ENCODE data around the gene EXOC2.
"Not testable (repeated sequence)": the region's sequence is repeated elsewhere in the genome, so short reads cannot be mapped to it uniquely, and the experiment has no call there.

The EXOC2 gene

GRCh38 chr6:683742-684440 is 9.0 kb downstream of the EXOC2 start:
- DNase-seq = peak in 2 of 10 donors; percentile 70 to 82
- intact Hi-C loops (cut with DNase I) = no loop called here

GRCh38 chr6:680666-681340 is 12.1 kb downstream of the EXOC2 start:
- intact Hi-C loops (cut with DNase I) = no loop called here
- no peak for DNase-seq

- intact Hi-C loops (cut with DNase I) = no loop called here
- DNase-seq = no peak
Measured at GRCh38 chr6:680251-680650, 12.7 kb downstream of the EXOC2 start.

GRCh38 chr6:679282-679681 is 13.7 kb downstream of the EXOC2 start:
- intact Hi-C loops (cut with DNase I) = no loop called here
- DNase-seq = no peak

- intact Hi-C loops (cut with DNase I) = no loop called here
- no peak for DNase-seq
Measured at GRCh38 chr6:678520-678919, 14.4 kb downstream of the EXOC2 start.

- DNase-seq = no peak
- intact Hi-C loops (cut with DNase I) = no loop called here
Measured at GRCh38 chr6:677919-678318, 15.0 kb downstream of the EXOC2 start.

- intact Hi-C loops (cut with DNase I) = no loop called here
- no peak for DNase-seq
Measured at GRCh38 chr6:674956-675355, 18.0 kb downstream of the EXOC2 start.

GRCh38 chr6:674406-674805 is 18.5 kb downstream of the EXOC2 start:
- no peak for DNase-seq
- intact Hi-C loops (cut with DNase I) = no loop called here

GRCh38 chr6:667253-667927 is 25.5 kb downstream of the EXOC2 start:
- no peak for DNase-seq
- intact Hi-C loops (cut with DNase I) = no loop called here

- no peak for DNase-seq
- intact Hi-C loops (cut with DNase I) = no loop called here
Measured at GRCh38 chr6:665403-666267, 27.3 kb downstream of the EXOC2 start.

GRCh38 chr6:663788-664187 is 29.2 kb downstream of the EXOC2 start:
- DNase-seq; intact Hi-C loops (cut with DNase I): not testable (repeated sequence)

GRCh38 chr6:659716-660581 is 33.0 kb downstream of the EXOC2 start:
- DNase-seq = peak in 1 of 10 donors; percentile 41
- intact Hi-C loops (cut with DNase I) = no loop called here

- intact Hi-C loops (cut with DNase I) = no loop called here
- DNase-seq = no peak
Measured at GRCh38 chr6:658244-658643, 34.7 kb downstream of the EXOC2 start.

- intact Hi-C loops (cut with DNase I) = no loop called here
- DNase-seq = no peak
Measured at GRCh38 chr6:657743-658142, 35.2 kb downstream of the EXOC2 start.

- DNase-seq = peak in 2 of 10 donors; percentile 55 to 77
- intact Hi-C loops (cut with DNase I) = no loop called here
Measured at GRCh38 chr6:656460-657252, 36.3 kb downstream of the EXOC2 start, which contains the start of gene HUS1B. TSS of gene HUS1B (minus strand) at chr6:657100. CDS start at chr6:656944, 156 bp downstream.

GRCh38 chr6:654136-654535 is 38.8 kb downstream of the EXOC2 start:
- intact Hi-C loops (cut with DNase I) = no loop called here
- no peak for DNase-seq

GRCh38 chr6:652865-653264 is 40.1 kb downstream of the EXOC2 start:
- intact Hi-C loops (cut with DNase I) = no loop called here
- no peak for DNase-seq

- no peak for DNase-seq
- intact Hi-C loops (cut with DNase I) = no loop called here
Measured at GRCh38 chr6:650098-650497, 42.8 kb downstream of the EXOC2 start.

- intact Hi-C loops (cut with DNase I) = no loop called here
Measured at GRCh38 chr6:642805-643204, 50.1 kb downstream of the EXOC2 start.

More at GRCh38 chr6:642805-643204, 50.1 kb downstream of the EXOC2 start:
- no peak for DNase-seq
